OCI-LY7 (cell line): ENCODE results near the gene FAM89B.

Experiments used
- CTCF ChIP-seq: fragments of 200-600 bp; sonication (generic); conservative IDR thresholded peaks from 2 replicates; pipeline ENCODE4 v1.5.1; 2014; ENCODE audit warnings: mild to moderate bottlenecking, antibody characterized with exemption, low read length, moderate library complexity, mixed read lengths
- EZH2phosphoT487 ChIP-seq: fragments of 200-600 bp; sonication (generic); IDR thresholded peaks from 2 replicates; pipeline ENCODE4 v1.6.1; 2018; ENCODE audit warnings: low read depth, borderline replicate concordance, mild to moderate bottlenecking, mixed run types, antibody characterized with exemption, low read length, moderate library complexity, mixed read lengths

- TF ChIP-seq CTCF (no peak), EZH2phosphoT487 (no peak)
These were observed 23.4 kb downstream of the FAM89B start, which contains the start of gene KCNK7 for GRCh38 chr11:65595543-65596281.
